Endothelial cell of umbilical vein (primary cell): ENCODE results near the gene PSMA6. TPM values are rescaled to one million over a fixed set of nuclear protein-coding genes. Genes with fewer than 3 reads are reported as not detected.

Experiments
- BruUV-seq: library from RNA; stranded (reverse); fragments of 400-500 nt; replicated peaks from 2 replicates; lab custom pipeline; 2021; lab: Mats Ljungman, UMichigan
- CTCF ChIA-PET: fragments of 300-600, 350-600 bp; sonication (Branson Sonifier 250); formaldehyde crosslinking; loops from one replicate; lab custom pipeline; 2021; ENCODE audit warnings: antibody characterized with exemption, inconsistent platforms; lab: Charles Lee
- POLR2A ChIA-PET: fragments of 300-600, 350-600 bp; sonication (Branson Sonifier 250); formaldehyde crosslinking; loops from one replicate; lab custom pipeline; 2021; ENCODE audit warnings: antibody characterized with exemption, inconsistent platforms; lab: Charles Lee
- DNase-seq: peaks from one replicate; pipeline ENCODE4 v3.0.0-alpha.2; 2011; ENCODE audit warnings: low read depth, low spot score
- FAIRE-seq: peaks from 2 replicates; lab custom pipeline; 2011; peaks lifted over from hg19 to GRCh38; lab: Jason Lieb, UNC
- H2AFZ ChIP-seq: 2 replicates; pipeline ENCODE4 v1.6.0; 2012; ENCODE audit warnings: low read depth, low read length, control low read depth, inconsistent platforms
- H3K27ac ChIP-seq: 2 replicates; pipeline ENCODE4 v1.5.1; 2011; ENCODE audit warnings: low read depth, mild to moderate bottlenecking, control low read depth, low read length, moderate library complexity; ENCODE audit not compliant: insufficient read depth
- H3K27me3 ChIP-seq, 2 experiments: 2 replicates each; pipeline versions ENCODE4 v1.6.0 to v1.6.1; 2011; ENCODE audit warnings: low read length in 2 of 2, mixed read lengths in 1 of 2; ENCODE audit not compliant: control insufficient read depth in 2 of 2, insufficient read depth in 2 of 2
- H3K36me3 ChIP-seq, 2 experiments: 2 replicates in 1 of 2; 3 replicates in 1 of 2; pipeline ENCODE4 v1.5.1; 2011; ENCODE audit warnings: low read length in 2 of 2, mild to moderate bottlenecking in 1 of 2, moderate library complexity in 1 of 2; ENCODE audit not compliant: control insufficient read depth in 2 of 2, insufficient read depth in 2 of 2; ENCODE audit errors: extremely low read depth in 1 of 2
- H3K4me1 ChIP-seq: 3 replicates; pipeline ENCODE4 v1.5.1; 2011; ENCODE audit warnings: mild to moderate bottlenecking, low read length; ENCODE audit not compliant: control insufficient read depth, insufficient read depth; ENCODE audit errors: extremely low read depth
- H3K4me2 ChIP-seq: 2 replicates; pipeline ENCODE4 v1.6.1; 2011; ENCODE audit warnings: low read length, control low read depth, mixed read lengths; ENCODE audit not compliant: insufficient read depth
- H3K4me3 ChIP-seq, 3 experiments: fragments of 200-600 bp in 1 of 3; sonication (generic), shearing (Covaris generic) in 1 of 3; replicated peaks in 1 of 3; 2 replicates each; pipeline ENCODE4 v1.5.1; 2011 to 2016; ENCODE audit warnings: control low read depth in 3 of 3, low read length in 3 of 3, mild to moderate bottlenecking in 2 of 3, inconsistent platforms in 1 of 3, low read depth in 1 of 3, moderate library complexity in 1 of 3; ENCODE audit not compliant: insufficient read depth in 1 of 3
- H3K79me2 ChIP-seq: 2 replicates; pipeline ENCODE4 v1.6.0; 2012; ENCODE audit warnings: low read length, inconsistent platforms; ENCODE audit not compliant: control insufficient read depth, insufficient read depth
- H3K9ac ChIP-seq: replicated peaks from 2 replicates; pipeline ENCODE3; 2011; ENCODE audit warnings: low read length, control low read depth; ENCODE audit not compliant: insufficient read depth; ENCODE audit errors: extremely low read depth
- H3K9me1 ChIP-seq: replicated peaks from 3 replicates; pipeline ENCODE4 v1.6.0; 2011; ENCODE audit warnings: mild to moderate bottlenecking, low read length; ENCODE audit not compliant: control insufficient read depth, insufficient read depth; ENCODE audit errors: extremely low read depth
- H3K9me3 ChIP-seq: replicated peaks from 2 replicates; pipeline ENCODE4 v1.5.1; 2012; ENCODE audit warnings: low read length, inconsistent platforms; ENCODE audit not compliant: control insufficient read depth, insufficient read depth
- H4K20me1 ChIP-seq: replicated peaks from 2 replicates; pipeline ENCODE3; 2011; ENCODE audit warnings: mild to moderate bottlenecking, low read length; ENCODE audit not compliant: control insufficient read depth, insufficient read depth; ENCODE audit errors: extremely low read depth
- EZH2 ChIP-seq: IDR thresholded peaks from 2 replicates; pipeline ENCODE4 v1.6.1; 2012; ENCODE audit warnings: borderline replicate concordance, low read depth, mild to moderate bottlenecking, moderate library complexity, low read length, inconsistent platforms; ENCODE audit not compliant: severe bottlenecking
- FOS ChIP-seq: IDR thresholded peaks from 2 replicates; pipeline ENCODE4 v1.6.1; 2011; ENCODE audit warnings: mild to moderate bottlenecking, low read length, moderate library complexity, borderline replicate concordance; ENCODE audit not compliant: insufficient read depth
- GATA2 ChIP-seq: IDR thresholded peaks from 2 replicates; pipeline ENCODE4 v1.7.0; 2011; ENCODE audit warnings: low read depth, mild to moderate bottlenecking, moderate library complexity, mixed read lengths, low read length; ENCODE audit not compliant: insufficient read length, insufficient read depth
- JUN ChIP-seq: IDR thresholded peaks from 2 replicates; pipeline ENCODE4 v1.6.1; 2011; ENCODE audit warnings: borderline replicate concordance, low read depth; ENCODE audit not compliant: insufficient read length, insufficient read depth
- MYC ChIP-seq: IDR thresholded peaks from one replicate; pipeline ENCODE4 v1.6.1; 2011; ENCODE audit warnings: mild to moderate bottlenecking, low read depth, low read length
- POLR2A ChIP-seq: IDR thresholded peaks from 2 replicates; pipeline ENCODE4 v1.6.1; 2012; ENCODE audit warnings: low read depth, mild to moderate bottlenecking, control low read depth, low read length
- POLR2AphosphoS5 ChIP-seq: IDR thresholded peaks from 2 replicates; pipeline ENCODE4 v1.6.1; 2012; ENCODE audit warnings: low read depth, mild to moderate bottlenecking, control low read depth, low read length, moderate library complexity; ENCODE audit not compliant: insufficient read depth
- dilution Hi-C: fragments of 300-500 bp; cut with MboI; formaldehyde crosslinking; loops from one replicate; pipeline ENCODE4 v1.15.0; 2019; ENCODE audit warnings: low sequenced_read_pairs; ENCODE audit not compliant: extremely low pct_ligation_motif_present
- intact Hi-C: fragments of 100-400 bp; cut with micrococcal nuclease; formaldehyde crosslinking; loops from one replicate; pipeline ENCODE4 v1.10.0; 2022
- polyA plus RNA-seq, 4 experiments: library from polyadenylated mRNA; depleted of rRNA in 3 of 4; stranded (reverse) in 3 of 4; unstranded in 1 of 4; fragments of >200 nt; gene quantifications; 2 replicates each; pipeline versions ENCODE4 v1.2.1 to v1.2.3, GENCODE V29; 2011 to 2012; ENCODE audit warnings: missing spikeins in 1 of 4
- total RNA-seq: library from RNA; stranded (reverse); gene quantifications from 2 replicates; pipeline ENCODE4 v1.2.3, GENCODE V29; 2021
- TF ChIP-seq, protein P1 (sequence below): IDR thresholded peaks from 2 replicates; pipeline ENCODE4 v1.6.1; 2011; ENCODE audit not compliant: insufficient read depth, insufficient read length
- TF ChIP-seq, protein P2 (sequence below), 2 donors: IDR thresholded peaks; 1 replicate in 1 of 2; 2 replicates in 1 of 2; pipeline ENCODE4 v1.5.1; 2011; ENCODE audit warnings: low read length in 2 of 2, mild to moderate bottlenecking in 2 of 2, moderate library complexity in 2 of 2, control low read depth in 1 of 2, inconsistent platforms in 1 of 2, low read depth in 1 of 2; ENCODE audit not compliant: insufficient read depth in 1 of 2; ENCODE audit errors: extremely low read depth in 1 of 2

Gene PSMA6
- total and polyA plus RNA-seq, 2 donors (not counting 3 experiments of a cell fraction or from before 2014, with no cell fraction given) = 170 to 197 TPM

DNA sequence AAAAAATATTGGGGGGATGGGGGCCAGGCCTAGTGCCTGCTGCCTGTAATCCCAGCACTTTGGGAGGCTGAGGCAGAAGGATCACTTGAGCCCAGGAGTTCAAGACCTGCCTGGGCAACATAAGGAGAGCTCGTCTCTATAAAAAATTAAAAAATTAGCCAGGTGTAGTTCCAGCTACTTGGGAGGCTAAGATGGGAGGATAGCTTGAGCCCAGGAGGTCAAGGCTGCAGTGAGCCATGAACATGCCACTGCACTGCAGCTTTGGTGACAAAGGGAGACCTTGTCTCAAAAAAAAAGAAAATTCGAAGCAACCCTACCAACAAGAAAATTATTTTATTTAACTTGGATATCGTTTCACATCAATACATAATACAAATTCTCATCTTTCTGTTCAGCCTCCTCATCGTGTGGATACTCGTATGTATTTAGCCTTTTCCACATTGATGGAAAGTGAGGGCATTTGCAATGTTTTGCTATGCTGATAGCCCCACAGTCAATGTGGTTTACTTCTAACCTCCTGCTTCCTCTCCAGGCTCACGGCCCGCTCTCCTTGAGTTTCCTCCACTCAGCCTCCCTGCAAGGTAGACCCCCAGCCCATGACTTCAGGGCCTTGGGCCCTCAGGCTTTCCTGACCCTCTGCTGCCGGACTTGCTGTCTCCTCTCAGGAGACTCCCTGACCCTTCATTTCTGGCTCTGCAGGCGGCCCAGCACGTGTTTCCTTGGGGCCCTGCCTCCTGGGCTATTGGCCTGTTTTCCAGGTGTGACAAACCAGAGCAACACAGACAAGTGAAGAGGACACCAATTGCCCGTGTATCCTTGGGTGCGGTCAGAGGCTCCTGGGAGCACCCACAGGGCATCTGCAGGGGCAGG is 57.5 kb downstream of the PSMA6 start:
- DNase-seq (no peak), FAIRE-seq (no peak)
- intact Hi-C loops = no loop called here
- Histone ChIP-seq H3K4me2 (no peak overlapping the region), H3K4me3 (no peak overlapping the region), H3K9me3 (no peaks in the 10 kb centered on the region), H3K79me2 (no peaks in the 10 kb centered on the region), H3K27me3 (no peaks in the 10 kb centered on the region), H4K20me1 (no peaks in the 10 kb centered on the region), H3K27ac (no peak overlapping the region), H3K4me1 (peaks cover 7% of the 10 kb centered on the region), H3K36me3 (no peaks in the 10 kb centered on the region), H2AFZ (peak overlapping the region; percentile 22), H3K9me1 (no peaks in the 10 kb centered on the region), H3K9ac (no peak overlapping the region)
- BruUV-seq = no TSS peak
- dilution Hi-C loops = no loop called here
- TF ChIP-seq EZH2 = no peak
- no peak for TF ChIP-seq JUN
- TF ChIP-seq FOS = no peak
- no peak for TF ChIP-seq POLR2AphosphoS5
- TF ChIP-seq MYC = no peak
- TF ChIP-seq, protein P1, sequence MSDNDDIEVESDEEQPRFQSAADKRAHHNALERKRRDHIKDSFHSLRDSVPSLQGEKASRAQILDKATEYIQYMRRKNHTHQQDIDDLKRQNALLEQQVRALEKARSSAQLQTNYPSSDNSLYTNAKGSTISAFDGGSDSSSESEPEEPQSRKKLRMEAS = no peak
- TF ChIP-seq GATA2 = no peak
- TF ChIP-seq, protein P2, sequence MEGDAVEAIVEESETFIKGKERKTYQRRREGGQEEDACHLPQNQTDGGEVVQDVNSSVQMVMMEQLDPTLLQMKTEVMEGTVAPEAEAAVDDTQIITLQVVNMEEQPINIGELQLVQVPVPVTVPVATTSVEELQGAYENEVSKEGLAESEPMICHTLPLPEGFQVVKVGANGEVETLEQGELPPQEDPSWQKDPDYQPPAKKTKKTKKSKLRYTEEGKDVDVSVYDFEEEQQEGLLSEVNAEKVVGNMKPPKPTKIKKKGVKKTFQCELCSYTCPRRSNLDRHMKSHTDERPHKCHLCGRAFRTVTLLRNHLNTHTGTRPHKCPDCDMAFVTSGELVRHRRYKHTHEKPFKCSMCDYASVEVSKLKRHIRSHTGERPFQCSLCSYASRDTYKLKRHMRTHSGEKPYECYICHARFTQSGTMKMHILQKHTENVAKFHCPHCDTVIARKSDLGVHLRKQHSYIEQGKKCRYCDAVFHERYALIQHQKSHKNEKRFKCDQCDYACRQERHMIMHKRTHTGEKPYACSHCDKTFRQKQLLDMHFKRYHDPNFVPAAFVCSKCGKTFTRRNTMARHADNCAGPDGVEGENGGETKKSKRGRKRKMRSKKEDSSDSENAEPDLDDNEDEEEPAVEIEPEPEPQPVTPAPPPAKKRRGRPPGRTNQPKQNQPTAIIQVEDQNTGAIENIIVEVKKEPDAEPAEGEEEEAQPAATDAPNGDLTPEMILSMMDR (IDR thresholded peaks at IDR 0.05; ENCODE audit: extremely low read depth in 1 of 2, insufficient read depth in 1 of 2, low read depth in 1 of 2, low read length in 2 of 2) = no peak
- TF ChIP-seq POLR2A = no peak
- ChIA-PET CTCF (no interaction called here), POLR2A (no interaction called here)
